HepG2 (cell line): ENCODE results near the gene INPP5E. TPM values are rescaled to one million over a fixed set of nuclear protein-coding genes. Genes with fewer than 3 reads are reported as not detected.

Experiments used
- ARNTL ChIP-seq: sonication (generic); formaldehyde crosslinking; IDR thresholded peaks from 2 replicates; pipeline ENCODE4 v1.4.0; 2020; ENCODE audit warnings: mild to moderate bottlenecking, missing genetic modification reagents
- BRCA1 ChIP-seq: sonication (generic); formaldehyde crosslinking; IDR thresholded peaks from 2 replicates; pipeline ENCODE4 v1.4.0; 2020; ENCODE audit warnings: missing genetic modification reagents
- CBX2 ChIP-seq, 2 experiments: fragments of 200-600 bp in 1 of 2; sonication (generic); formaldehyde crosslinking in 1 of 2; IDR thresholded peaks; 2 replicates each; pipeline versions ENCODE4 v1.7.0 to v1.8.1; 2018 to 2022; ENCODE audit warnings: low read depth in 2 of 2, low read length in 1 of 2, mild to moderate bottlenecking in 1 of 2, missing genetic modification reagents in 1 of 2
- GLI4 ChIP-seq: sonication (generic); formaldehyde crosslinking; IDR thresholded peaks from 2 replicates; pipeline ENCODE4 v1.5.1; 2020; ENCODE audit warnings: missing genetic modification reagents, mild to moderate bottlenecking, moderate library complexity, borderline replicate concordance
- GTF3A ChIP-seq: sonication (generic); formaldehyde crosslinking; conservative IDR thresholded peaks from 2 replicates; pipeline ENCODE4 v1.4.0; 2020; ENCODE audit warnings: mild to moderate bottlenecking, missing genetic modification reagents
- KDM6A ChIP-seq: IDR thresholded peaks from 2 replicates; pipeline ENCODE4 v1.6.1; 2016; ENCODE audit warnings: low read depth
- MED13 ChIP-seq: sonication (generic); formaldehyde crosslinking; IDR thresholded peaks from 2 replicates; pipeline ENCODE4 v1.5.0; 2020; ENCODE audit warnings: missing genetic modification reagents
- MLXIP ChIP-seq: sonication (generic); formaldehyde crosslinking; IDR thresholded peaks from 2 replicates; pipeline ENCODE4 v1.9.0; 2021; ENCODE audit warnings: missing genetic modification reagents, borderline replicate concordance
- NKX3-1 ChIP-seq: sonication (generic); formaldehyde crosslinking; IDR thresholded peaks from 2 replicates; pipeline ENCODE4 v1.5.0; 2020; ENCODE audit warnings: missing genetic modification reagents
- TAF15 ChIP-seq: fragments of 200-400 bp; formaldehyde crosslinking; IDR thresholded peaks from one replicate; pipeline ENCODE4 v1.6.1; 2018; ENCODE audit warnings: mild to moderate bottlenecking, low read depth, low read length; ENCODE audit not compliant: poor library complexity, severe bottlenecking
- TOPORS ChIP-seq: sonication (generic); formaldehyde crosslinking; IDR thresholded peaks from 2 replicates; pipeline ENCODE4 v1.8.0; 2023; ENCODE audit warnings: mild to moderate bottlenecking, missing genetic modification reagents
- ZGPAT ChIP-seq: IDR thresholded peaks from 2 replicates; pipeline ENCODE4 v1.6.1; 2016; ENCODE audit warnings: mild to moderate bottlenecking
- ZMAT5 ChIP-seq: sonication (generic); formaldehyde crosslinking; IDR thresholded peaks from 2 replicates; pipeline ENCODE4 v1.5.0; 2020; ENCODE audit warnings: mild to moderate bottlenecking, low read depth, missing genetic modification reagents, borderline replicate concordance
- ZNF101 ChIP-seq: sonication (generic); formaldehyde crosslinking; IDR thresholded peaks from 2 replicates; pipeline ENCODE4 v1.4.0; 2020; ENCODE audit warnings: mild to moderate bottlenecking, low read depth, missing genetic modification reagents, borderline replicate concordance
- ZNF549 ChIP-seq: sonication (generic); formaldehyde crosslinking; IDR thresholded peaks from 2 replicates; pipeline ENCODE4 v1.5.0; 2020; ENCODE audit warnings: missing genetic modification reagents
- ZNF629 ChIP-seq: sonication (generic); formaldehyde crosslinking; conservative IDR thresholded peaks from 2 replicates; pipeline ENCODE4 v1.5.0; 2020; ENCODE audit warnings: missing genetic modification reagents
- ZNF761 ChIP-seq: sonication (generic); formaldehyde crosslinking; conservative IDR thresholded peaks from 2 replicates; pipeline ENCODE4 v1.4.0; 2020; ENCODE audit warnings: mild to moderate bottlenecking, missing genetic modification reagents
- ZNF83 ChIP-seq: sonication (generic); formaldehyde crosslinking; IDR thresholded peaks from 2 replicates; pipeline ENCODE4 v1.4.0; 2020; ENCODE audit warnings: missing genetic modification reagents, mild to moderate bottlenecking, borderline replicate concordance
- ZSCAN31 ChIP-seq: sonication (generic); formaldehyde crosslinking; IDR thresholded peaks from 2 replicates; pipeline ENCODE4 v1.5.0; 2020; ENCODE audit warnings: low read depth, mild to moderate bottlenecking, missing genetic modification reagents
- polyA plus RNA-seq, 8 experiments: library from polyadenylated mRNA; depleted of rRNA in 3 of 8; stranded (reverse) in 7 of 8; unstranded in 1 of 8; fragments of >200 nt; fragmentation: Illumina TruSeq in 4 of 8; extraction: Trizol in 4 of 8; gene quantifications; 2 replicates each; pipeline versions ENCODE4 v1.2.1 to v1.2.3, GENCODE V29; 2011 to 2016; ENCODE audit warnings: low read depth in 4 of 8, missing spikeins in 1 of 8, mixed read lengths in 1 of 8; ENCODE audit not compliant: insufficient read depth in 1 of 8
- total RNA-seq, 5 experiments: library from RNA; depleted of rRNA; stranded (reverse); fragments of >200 nt; fragmentation: Illumina TruSeq; extraction: Trizol; gene quantifications; 2 replicates each; pipeline ENCODE4 v1.2.3, GENCODE V29; 2016; ENCODE audit warnings: low read depth in 1 of 5
- TF ChIP-seq, protein P1 (sequence below): IDR thresholded peaks from 2 replicates; pipeline ENCODE4 v1.4.0; 2020; ENCODE audit warnings: mild to moderate bottlenecking, missing genetic modification reagents
- TF ChIP-seq, protein P2 (sequence below): sonication (generic); formaldehyde crosslinking; IDR thresholded peaks from 2 replicates; pipeline ENCODE4 v1.8.1; 2023; ENCODE audit warnings: mild to moderate bottlenecking, missing genetic modification reagents

Gene INPP5E
- total and polyA plus RNA-seq, 2 of the 13 experiments (the other 11 are each of a cell fraction or from before 2014, with no cell fraction given), result 5.5 TPM

- TF ChIP-seq, protein P1, sequence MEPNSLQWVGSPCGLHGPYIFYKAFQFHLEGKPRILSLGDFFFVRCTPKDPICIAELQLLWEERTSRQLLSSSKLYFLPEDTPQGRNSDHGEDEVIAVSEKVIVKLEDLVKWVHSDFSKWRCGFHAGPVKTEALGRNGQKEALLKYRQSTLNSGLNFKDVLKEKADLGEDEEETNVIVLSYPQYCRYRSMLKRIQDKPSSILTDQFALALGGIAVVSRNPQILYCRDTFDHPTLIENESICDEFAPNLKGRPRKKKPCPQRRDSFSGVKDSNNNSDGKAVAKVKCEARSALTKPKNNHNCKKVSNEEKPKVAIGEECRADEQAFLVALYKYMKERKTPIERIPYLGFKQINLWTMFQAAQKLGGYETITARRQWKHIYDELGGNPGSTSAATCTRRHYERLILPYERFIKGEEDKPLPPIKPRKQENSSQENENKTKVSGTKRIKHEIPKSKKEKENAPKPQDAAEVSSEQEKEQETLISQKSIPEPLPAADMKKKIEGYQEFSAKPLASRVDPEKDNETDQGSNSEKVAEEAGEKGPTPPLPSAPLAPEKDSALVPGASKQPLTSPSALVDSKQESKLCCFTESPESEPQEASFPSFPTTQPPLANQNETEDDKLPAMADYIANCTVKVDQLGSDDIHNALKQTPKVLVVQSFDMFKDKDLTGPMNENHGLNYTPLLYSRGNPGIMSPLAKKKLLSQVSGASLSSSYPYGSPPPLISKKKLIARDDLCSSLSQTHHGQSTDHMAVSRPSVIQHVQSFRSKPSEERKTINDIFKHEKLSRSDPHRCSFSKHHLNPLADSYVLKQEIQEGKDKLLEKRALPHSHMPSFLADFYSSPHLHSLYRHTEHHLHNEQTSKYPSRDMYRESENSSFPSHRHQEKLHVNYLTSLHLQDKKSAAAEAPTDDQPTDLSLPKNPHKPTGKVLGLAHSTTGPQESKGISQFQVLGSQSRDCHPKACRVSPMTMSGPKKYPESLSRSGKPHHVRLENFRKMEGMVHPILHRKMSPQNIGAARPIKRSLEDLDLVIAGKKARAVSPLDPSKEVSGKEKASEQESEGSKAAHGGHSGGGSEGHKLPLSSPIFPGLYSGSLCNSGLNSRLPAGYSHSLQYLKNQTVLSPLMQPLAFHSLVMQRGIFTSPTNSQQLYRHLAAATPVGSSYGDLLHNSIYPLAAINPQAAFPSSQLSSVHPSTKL (CRISPR knock-in tag), result no peak; the same call in 1 of the 2 replicates
- TF ChIP-seq ZNF549 (no peak), MED13 (CRISPR knock-in tag) (no peak), ZSCAN31 (CRISPR knock-in tag) (no peak), TOPORS (CRISPR knock-in tag) (no peak), ZNF101 (CRISPR knock-in tag) (no peak), ZGPAT (peak; percentile 26; the same call in 1 of the 2 replicates), CBX2 (IDR thresholded peaks at IDR 0.05; ENCODE audit: low read depth, low read length) (no peak), CBX2 (CRISPR knock-in tag; IDR thresholded peaks at IDR 0.05; ENCODE audit: low read depth) (no peak), ZNF83 (no peak), MLXIP (CRISPR knock-in tag) (no peak), ZNF761 (CRISPR knock-in tag) (0 out of 2 replicates have a peak, but pooled peaks have one; percentile 30), ZNF629 (no peak), KDM6A (CRISPR knock-in tag) (no peak), ZMAT5 (CRISPR knock-in tag) (no peak), NKX3-1 (CRISPR knock-in tag) (no peak), TAF15 (no peak), ARNTL (0 out of 2 replicates have a peak, but pooled peaks have one; percentile 26), GTF3A (CRISPR knock-in tag) (no peak), GLI4 (CRISPR knock-in tag) (no peak), BRCA1 (CRISPR knock-in tag) (no peak)
- TF ChIP-seq, protein P2, sequence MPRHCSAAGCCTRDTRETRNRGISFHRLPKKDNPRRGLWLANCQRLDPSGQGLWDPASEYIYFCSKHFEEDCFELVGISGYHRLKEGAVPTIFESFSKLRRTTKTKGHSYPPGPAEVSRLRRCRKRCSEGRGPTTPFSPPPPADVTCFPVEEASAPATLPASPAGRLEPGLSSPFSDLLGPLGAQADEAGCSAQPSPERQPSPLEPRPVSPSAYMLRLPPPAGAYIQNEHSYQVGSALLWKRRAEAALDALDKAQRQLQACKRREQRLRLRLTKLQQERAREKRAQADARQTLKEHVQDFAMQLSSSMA (CRISPR knock-in tag), result no peak
Measured at GRCh38 chr9:136441681-136442245, 2.1 kb upstream of the INPP5E start (continued).
